ENCODE data around the gene BRS3. TPM values are rescaled to one million over a fixed set of nuclear protein-coding genes. Genes with fewer than 3 reads are reported as not detected.
"Not testable (repeated sequence)": the region's sequence is repeated elsewhere in the genome, so short reads cannot be mapped to it uniquely, and the experiment has no call there.

Gene BRS3
- polyA plus RNA-seq, 2 of the 4 experiments (the other 2 are of a cell fraction) = not detected

GRCh38 chrX:136438192-136438591 lies 49.6 kb upstream of the BRS3 start (continued):
- TF ChIP-seq E2F6 (IDR thresholded peaks at IDR 0.05; ENCODE audit: borderline replicate concordance, low read depth) (no peak), HOXA7 (CRISPR knock-in tag; IDR thresholded peaks at IDR 0.05) (no peak), EHF (CRISPR knock-in tag; IDR thresholded peaks at IDR 0.05) (no peak), USF2 (IDR thresholded peaks at IDR 0.05) (no peak), RFX5 (IDR thresholded peaks at IDR 0.05) (no peak)

- CTCF ChIA-PET = not testable (repeated sequence)
Measured at GRCh38 chrX:136445674-136446073, 42.1 kb upstream of the BRS3 start.

GRCh38 chrX:136446208-136446607 lies 41.5 kb upstream of the BRS3 start:
- FAIRE-seq (peak; percentile 98), ATAC-seq (no peak), DNase-seq (ENCODE audit: low read depth in 1 of 2, low spot score in 1 of 2) (no peak)
- no peak overlapping the region for H3K4me3 ChIP-seq
- no peaks in the 10 kb centered on the region for H3K9me3 ChIP-seq
- no peak overlapping the region for H3K4me2 ChIP-seq
- CTCF ChIA-PET = no interaction called here
- TF ChIP-seq KDM5A (IDR thresholded peaks at IDR 0.05) = no peak
- no peak overlapping the region for H3K27ac ChIP-seq
- POLR2A ChIA-PET = no interaction called here
- H3K4me1 ChIP-seq = 0 out of 3 replicates have a peak, but pooled peaks cover 3% of the 10 kb centered on the region
- WGBS (ENCODE audit: missing lambda C conversion rate) = 89% methylated on average over 6 of the region's 6 CpGs

More at GRCh38 chrX:136445674-136446073, 42.1 kb upstream of the BRS3 start:
- ATAC-seq; H3K4me1 ChIP-seq; H3K27ac ChIP-seq; H3K4me2 ChIP-seq; H3K9me3 ChIP-seq; FAIRE-seq; DNase-seq (ENCODE audit: low read depth in 1 of 2, low spot score in 1 of 2); H3K4me3 ChIP-seq; POLR2A ChIA-PET: not testable (repeated sequence)
- WGBS (ENCODE audit: missing lambda C conversion rate) = 81% methylated on average over 11 of the region's 18 CpGs

- no peak overlapping the region for H3K4me2 ChIP-seq
- no peak for TF ChIP-seq FOSB (CRISPR knock-in tag; IDR thresholded peaks at IDR 0.05)
- CTCF ChIA-PET = no interaction called here
- DNase-seq (ENCODE audit: low read depth in 1 of 2, low spot score in 1 of 2) = no peak
- POLR2A ChIA-PET = no interaction called here
- FAIRE-seq = no peak
- 35% methylated on average over 2 of the region's 2 CpGs for WGBS (ENCODE audit: missing lambda C conversion rate)
- H3K27ac ChIP-seq = no peak overlapping the region
- no peak for ATAC-seq
- no peak overlapping the region for H3K4me3 ChIP-seq
- H3K4me1 ChIP-seq = 0 out of 3 replicates have a peak, but pooled peaks cover 3% of the 10 kb centered on the region
- no peaks in the 10 kb centered on the region for H3K9me3 ChIP-seq
Measured at GRCh38 chrX:136447308-136447707, 40.4 kb upstream of the BRS3 start.

GRCh38 chrX:136447968-136448367 lies 39.8 kb upstream of the BRS3 start:
- no peak for TF ChIP-seq MAFK (IDR thresholded peaks at IDR 0.05; ENCODE audit: partially characterized antibody)
- TF ChIP-seq GATA3 (IDR thresholded peaks at IDR 0.05; ENCODE audit: borderline replicate concordance) = no peak
- TF ChIP-seq ATOH8 (CRISPR knock-in tag; IDR thresholded peaks at IDR 0.05; ENCODE audit: low read depth) = no peak
- TF ChIP-seq ZSCAN20 (CRISPR knock-in tag; IDR thresholded peaks at IDR 0.05) = no peak
- no peak for TF ChIP-seq SREBF2 (IDR thresholded peaks at IDR 0.05)
- TF ChIP-seq JUN (IDR thresholded peaks at IDR 0.05) = no peak
- TF ChIP-seq MYC (IDR thresholded peaks at IDR 0.05; ENCODE audit: borderline replicate concordance, low read length) = no peak
- no peak for TF ChIP-seq HDAC2 (IDR thresholded peaks at IDR 0.05)
- no peak for TF ChIP-seq EP300 (IDR thresholded peaks at IDR 0.05)
- TF ChIP-seq ESRRA (IDR thresholded peaks at IDR 0.05; ENCODE audit: borderline replicate concordance, low read length) = no peak
- TF ChIP-seq PHF8 (IDR thresholded peaks at IDR 0.05; ENCODE audit: borderline replicate concordance, low read depth) = no peak
- no peak for TF ChIP-seq TP53 (CRISPR knock-in tag; IDR thresholded peaks at IDR 0.05)
- FAIRE-seq (peak; percentile 85), DNase-seq (ENCODE audit: low read depth in 1 of 2, low spot score in 1 of 2) (no peak), ATAC-seq (no peak)
- Histone ChIP-seq H3K4me3 (no peak overlapping the region), H3K27ac (no peak overlapping the region), H3K4me2 (no peak overlapping the region), H3K9me3 (no peaks in the 10 kb centered on the region), H3K4me1 (peaks cover 6% of the 10 kb centered on the region; the same call in 1 of the 3 replicates)
- CTCF ChIA-PET = no interaction called here
- POLR2A ChIA-PET = no interaction called here
